Endothelial cell of umbilical vein (primary cell): ENCODE results near the gene MACROD2. TPM values are rescaled to one million over a fixed set of nuclear protein-coding genes. Genes with fewer than 3 reads are reported as not detected.

Experiments used
- BruUV-seq: library from RNA; stranded (reverse); fragments of 400-500 nt; replicated peaks from 2 replicates; lab custom pipeline; 2021; lab: Mats Ljungman, UMichigan
- CTCF ChIA-PET: fragments of 300-600, 350-600 bp; sonication (Branson Sonifier 250); formaldehyde crosslinking; loops from one replicate; lab custom pipeline; 2021; ENCODE audit warnings: antibody characterized with exemption, inconsistent platforms; lab: Charles Lee
- POLR2A ChIA-PET: fragments of 300-600, 350-600 bp; sonication (Branson Sonifier 250); formaldehyde crosslinking; loops from one replicate; lab custom pipeline; 2021; ENCODE audit warnings: antibody characterized with exemption, inconsistent platforms; lab: Charles Lee
- DNase-seq: peaks from one replicate; pipeline ENCODE4 v3.0.0-alpha.2; 2011; ENCODE audit warnings: low read depth, low spot score
- FAIRE-seq: peaks from 2 replicates; lab custom pipeline; 2011; peaks lifted over from hg19 to GRCh38; lab: Jason Lieb, UNC
- H2AFZ ChIP-seq: 2 replicates; pipeline ENCODE4 v1.6.0; 2012; ENCODE audit warnings: low read depth, low read length, control low read depth, inconsistent platforms
- H3K27ac ChIP-seq: 2 replicates; pipeline ENCODE4 v1.5.1; 2011; ENCODE audit warnings: low read depth, mild to moderate bottlenecking, control low read depth, low read length, moderate library complexity; ENCODE audit not compliant: insufficient read depth
- H3K27me3 ChIP-seq, 2 experiments: 2 replicates each; pipeline versions ENCODE4 v1.6.0 to v1.6.1; 2011; ENCODE audit warnings: low read length in 2 of 2, mixed read lengths in 1 of 2; ENCODE audit not compliant: control insufficient read depth in 2 of 2, insufficient read depth in 2 of 2
- H3K36me3 ChIP-seq, 2 experiments: 2 replicates in 1 of 2; 3 replicates in 1 of 2; pipeline ENCODE4 v1.5.1; 2011; ENCODE audit warnings: low read length in 2 of 2, mild to moderate bottlenecking in 1 of 2, moderate library complexity in 1 of 2; ENCODE audit not compliant: control insufficient read depth in 2 of 2, insufficient read depth in 2 of 2; ENCODE audit errors: extremely low read depth in 1 of 2
- H3K4me1 ChIP-seq: 3 replicates; pipeline ENCODE4 v1.5.1; 2011; ENCODE audit warnings: mild to moderate bottlenecking, low read length; ENCODE audit not compliant: control insufficient read depth, insufficient read depth; ENCODE audit errors: extremely low read depth
- H3K4me2 ChIP-seq: 2 replicates; pipeline ENCODE4 v1.6.1; 2011; ENCODE audit warnings: low read length, control low read depth, mixed read lengths; ENCODE audit not compliant: insufficient read depth
- H3K4me3 ChIP-seq, 3 experiments: fragments of 200-600 bp in 1 of 3; sonication (generic), shearing (Covaris generic) in 1 of 3; replicated peaks in 1 of 3; 2 replicates each; pipeline ENCODE4 v1.5.1; 2011 to 2016; ENCODE audit warnings: control low read depth in 3 of 3, low read length in 3 of 3, mild to moderate bottlenecking in 2 of 3, inconsistent platforms in 1 of 3, low read depth in 1 of 3, moderate library complexity in 1 of 3; ENCODE audit not compliant: insufficient read depth in 1 of 3
- H3K79me2 ChIP-seq: 2 replicates; pipeline ENCODE4 v1.6.0; 2012; ENCODE audit warnings: low read length, inconsistent platforms; ENCODE audit not compliant: control insufficient read depth, insufficient read depth
- H3K9ac ChIP-seq: replicated peaks from 2 replicates; pipeline ENCODE3; 2011; ENCODE audit warnings: low read length, control low read depth; ENCODE audit not compliant: insufficient read depth; ENCODE audit errors: extremely low read depth
- H3K9me1 ChIP-seq: replicated peaks from 3 replicates; pipeline ENCODE4 v1.6.0; 2011; ENCODE audit warnings: mild to moderate bottlenecking, low read length; ENCODE audit not compliant: control insufficient read depth, insufficient read depth; ENCODE audit errors: extremely low read depth
- H3K9me3 ChIP-seq: replicated peaks from 2 replicates; pipeline ENCODE4 v1.5.1; 2012; ENCODE audit warnings: low read length, inconsistent platforms; ENCODE audit not compliant: control insufficient read depth, insufficient read depth
- H4K20me1 ChIP-seq: replicated peaks from 2 replicates; pipeline ENCODE3; 2011; ENCODE audit warnings: mild to moderate bottlenecking, low read length; ENCODE audit not compliant: control insufficient read depth, insufficient read depth; ENCODE audit errors: extremely low read depth
- CTCF ChIP-seq, 2 donors: IDR thresholded peaks; 1 replicate in 1 of 2; 2 replicates in 1 of 2; pipeline ENCODE4 v1.5.1; 2011; ENCODE audit warnings: low read length in 2 of 2, mild to moderate bottlenecking in 2 of 2, moderate library complexity in 2 of 2, control low read depth in 1 of 2, inconsistent platforms in 1 of 2, low read depth in 1 of 2; ENCODE audit not compliant: insufficient read depth in 1 of 2; ENCODE audit errors: extremely low read depth in 1 of 2
- EZH2 ChIP-seq: IDR thresholded peaks from 2 replicates; pipeline ENCODE4 v1.6.1; 2012; ENCODE audit warnings: borderline replicate concordance, low read depth, mild to moderate bottlenecking, moderate library complexity, low read length, inconsistent platforms; ENCODE audit not compliant: severe bottlenecking
- FOS ChIP-seq: IDR thresholded peaks from 2 replicates; pipeline ENCODE4 v1.6.1; 2011; ENCODE audit warnings: mild to moderate bottlenecking, low read length, moderate library complexity, borderline replicate concordance; ENCODE audit not compliant: insufficient read depth
- GATA2 ChIP-seq: IDR thresholded peaks from 2 replicates; pipeline ENCODE4 v1.7.0; 2011; ENCODE audit warnings: low read depth, mild to moderate bottlenecking, moderate library complexity, mixed read lengths, low read length; ENCODE audit not compliant: insufficient read length, insufficient read depth
- JUN ChIP-seq: IDR thresholded peaks from 2 replicates; pipeline ENCODE4 v1.6.1; 2011; ENCODE audit warnings: borderline replicate concordance, low read depth; ENCODE audit not compliant: insufficient read length, insufficient read depth
- MAX ChIP-seq: IDR thresholded peaks from 2 replicates; pipeline ENCODE4 v1.6.1; 2011; ENCODE audit not compliant: insufficient read depth, insufficient read length
- MYC ChIP-seq: IDR thresholded peaks from one replicate; pipeline ENCODE4 v1.6.1; 2011; ENCODE audit warnings: mild to moderate bottlenecking, low read depth, low read length
- POLR2A ChIP-seq: IDR thresholded peaks from 2 replicates; pipeline ENCODE4 v1.6.1; 2012; ENCODE audit warnings: low read depth, mild to moderate bottlenecking, control low read depth, low read length
- POLR2AphosphoS5 ChIP-seq: IDR thresholded peaks from 2 replicates; pipeline ENCODE4 v1.6.1; 2012; ENCODE audit warnings: low read depth, mild to moderate bottlenecking, control low read depth, low read length, moderate library complexity; ENCODE audit not compliant: insufficient read depth
- dilution Hi-C: fragments of 300-500 bp; cut with MboI; formaldehyde crosslinking; loops from one replicate; pipeline ENCODE4 v1.15.0; 2019; ENCODE audit warnings: low sequenced_read_pairs; ENCODE audit not compliant: extremely low pct_ligation_motif_present
- intact Hi-C: fragments of 100-400 bp; cut with micrococcal nuclease; formaldehyde crosslinking; loops from one replicate; pipeline ENCODE4 v1.10.0; 2022
- polyA plus RNA-seq, 4 experiments: library from polyadenylated mRNA; depleted of rRNA in 3 of 4; stranded (reverse) in 3 of 4; unstranded in 1 of 4; fragments of >200 nt; gene quantifications; 2 replicates each; pipeline versions ENCODE4 v1.2.1 to v1.2.3, GENCODE V29; 2011 to 2012; ENCODE audit warnings: missing spikeins in 1 of 4
- total RNA-seq: library from RNA; stranded (reverse); gene quantifications from 2 replicates; pipeline ENCODE4 v1.2.3, GENCODE V29; 2021

MACROD2 gene
- total and polyA plus RNA-seq, 2 donors (not counting 3 experiments of a cell fraction or from before 2014, with no cell fraction given), result 0.11 to 0.73 TPM

- no TSS peak for BruUV-seq
- no peak overlapping the region for H3K9ac ChIP-seq
- POLR2A ChIA-PET, result no interaction called here
These were observed 451.1 kb downstream of the MACROD2 start for GRCh38 chr20:14446446-14446845.

More at GRCh38 chr20:14446446-14446845, 451.1 kb downstream of the MACROD2 start:
- dilution Hi-C loops (no loop called here), intact Hi-C loops (no loop called here)
- Histone ChIP-seq H3K79me2 (no peaks in the 10 kb centered on the region), H3K36me3 (no peaks in the 10 kb centered on the region), H3K9me3 (no peaks in the 10 kb centered on the region), H4K20me1 (no peaks in the 10 kb centered on the region), H3K27me3 (no peaks in the 10 kb centered on the region), H3K4me3 (no peak overlapping the region), H3K4me2 (no peak overlapping the region), H3K4me1 (peaks cover 29% of the 10 kb centered on the region), H3K27ac (no peak overlapping the region), H2AFZ (peak overlapping the region; percentile 54), H3K9me1 (no peaks in the 10 kb centered on the region)
- CTCF ChIA-PET, result no interaction called here
- no peak for TF ChIP-seq MYC
- no peak for TF ChIP-seq FOS
- TF ChIP-seq JUN, result no peak
- TF ChIP-seq MAX, result no peak
- no peak for TF ChIP-seq GATA2
- no peak for TF ChIP-seq POLR2AphosphoS5
- no peak for TF ChIP-seq EZH2
- TF ChIP-seq CTCF (IDR thresholded peaks at IDR 0.05; ENCODE audit: extremely low read depth in 1 of 2, insufficient read depth in 1 of 2, low read depth in 1 of 2, low read length in 2 of 2), result no peak
- no peak for TF ChIP-seq POLR2A
- FAIRE-seq, result no peak
- no peak for DNase-seq
